ENCODE data around the gene TMF1.
A peak's percentile ranks its signal among the peaks of the same experiment; 100 is the strongest.

Gene TMF1

GRCh38 chr3:69051756-69052471 lies at the start of gene TMF1:
TSS of gene TMF1 (minus strand) at chr3:69052333. CDS start at chr3:69052086, 247 bp downstream.
- peak; percentile 99 for DNase-seq

GRCh38 chr3:69099576-69099975 lies 47.4 kb upstream of the TMF1 start:
- no peak for DNase-seq

DNA sequence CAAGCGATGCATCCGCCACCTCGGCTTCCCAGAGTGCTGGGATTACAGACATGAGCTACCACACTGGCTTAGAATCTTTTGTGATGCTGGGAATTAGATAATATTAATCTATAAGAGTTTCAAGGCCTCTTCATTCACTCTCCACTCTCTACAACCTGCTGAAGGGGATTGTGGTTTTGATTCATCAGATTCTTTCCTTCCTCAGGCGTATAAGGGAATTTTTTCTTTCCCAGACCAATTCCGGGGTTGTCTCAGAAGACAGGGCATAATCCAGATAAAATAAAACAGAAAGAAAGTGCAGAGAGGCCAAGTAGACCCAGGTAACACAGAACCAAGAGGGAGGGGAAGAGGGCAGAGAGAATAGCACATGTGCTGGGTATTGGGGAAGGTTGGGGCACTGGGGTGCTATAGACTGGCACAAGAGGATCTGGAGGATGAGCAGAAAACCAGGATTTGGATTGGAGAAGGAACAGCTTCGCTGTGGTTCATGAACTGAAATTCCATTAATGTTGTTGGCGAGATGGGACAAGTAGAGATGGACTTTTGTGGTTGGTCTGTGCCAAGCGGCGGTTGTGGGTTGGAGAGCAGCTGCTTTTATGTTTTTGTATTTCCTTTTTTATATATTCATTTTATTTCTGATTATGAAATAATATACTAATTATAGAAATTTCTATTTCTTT lies 45.4 kb upstream of the TMF1 start:
- DNase-seq = no peak

- DNase-seq = no peak
These were observed 44.2 kb upstream of the TMF1 start for GRCh38 chr3:69096299-69096698.

DNA sequence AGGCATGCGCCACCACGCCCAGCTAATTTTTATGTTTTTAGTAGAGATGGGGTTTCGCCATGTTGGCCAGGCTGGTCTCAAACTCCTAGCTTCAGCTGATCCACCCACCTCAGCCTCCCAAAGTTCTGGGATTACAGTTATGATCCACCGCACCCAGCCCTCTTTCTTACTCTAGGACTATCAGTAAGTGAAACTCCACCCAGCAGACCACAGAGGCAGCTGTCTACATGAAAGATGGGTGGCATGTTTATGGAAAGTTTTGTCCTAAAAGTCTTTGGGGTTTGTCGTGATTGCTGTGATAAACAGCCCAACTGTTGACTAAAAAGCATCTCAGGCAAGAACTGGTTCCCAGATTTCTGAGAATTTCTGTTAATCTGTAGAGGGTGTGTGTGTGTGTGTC lies 43.5 kb upstream of the TMF1 start:
- peak; percentile 57 for DNase-seq

DNA sequence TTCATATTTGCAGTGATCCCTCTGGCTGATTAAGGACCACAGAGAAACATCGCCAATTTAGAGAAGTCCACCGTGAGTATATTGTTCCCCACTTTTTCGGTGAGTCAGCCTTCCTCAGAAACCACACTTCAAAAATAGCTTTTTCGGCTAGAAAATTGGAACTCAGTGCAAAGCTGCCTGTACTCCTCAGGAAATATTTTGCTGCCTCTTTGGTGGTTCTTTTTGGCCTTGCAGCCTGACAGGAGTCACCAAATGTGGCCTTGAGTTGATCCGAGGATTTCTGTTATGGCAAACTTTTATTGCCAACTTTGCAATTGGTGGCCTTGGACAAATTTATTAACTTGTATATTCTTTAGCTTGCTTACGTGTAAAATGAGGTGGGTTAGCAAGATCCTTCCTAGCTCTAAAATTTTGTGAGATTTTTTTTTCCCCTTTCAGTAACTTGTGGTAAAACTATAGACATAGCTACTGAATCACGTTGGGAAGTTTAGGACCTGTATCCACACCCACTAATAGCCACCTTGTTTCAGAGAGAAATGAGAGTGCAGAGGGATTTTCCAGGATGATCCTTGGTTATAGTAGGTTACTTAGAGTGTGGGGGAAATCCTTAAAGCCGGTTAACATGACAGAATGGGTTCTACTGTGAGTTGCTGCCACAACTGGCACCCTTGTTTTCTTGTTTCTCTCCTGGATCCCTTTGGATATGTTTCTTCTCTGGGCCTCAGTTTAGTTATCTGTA lies 42.5 kb upstream of the TMF1 start:
- peak; percentile 84 for DNase-seq

GRCh38 chr3:69092030-69092516 lies 39.9 kb upstream of the TMF1 start:
- DNase-seq = peak; percentile 41

GRCh38 chr3:69091389-69092029 lies 39.4 kb upstream of the TMF1 start:
- DNase-seq = peak; percentile 52

GRCh38 chr3:69090021-69090420 lies 37.9 kb upstream of the TMF1 start:
- DNase-seq = no peak

DNA sequence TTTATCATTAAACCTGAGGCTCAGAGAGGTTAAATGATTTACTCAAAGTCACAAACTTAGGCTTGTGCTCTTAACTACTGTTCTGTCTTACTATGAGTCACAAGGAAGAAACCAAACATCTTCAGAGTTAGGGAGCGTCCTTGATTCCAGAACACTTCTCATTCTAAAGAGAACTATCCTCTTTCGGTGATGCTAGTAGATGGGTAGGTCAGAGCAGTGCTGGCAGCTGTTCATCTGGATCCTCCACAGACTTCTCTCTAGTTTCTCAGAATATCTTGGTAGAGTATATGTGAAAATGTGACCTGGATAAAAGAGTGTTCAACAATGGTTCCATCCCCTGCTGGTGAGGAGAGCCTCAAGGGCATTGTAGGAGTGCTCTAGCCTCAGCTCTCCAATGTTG lies 35.9 kb upstream of the TMF1 start:
- DNase-seq = no peak

DNA sequence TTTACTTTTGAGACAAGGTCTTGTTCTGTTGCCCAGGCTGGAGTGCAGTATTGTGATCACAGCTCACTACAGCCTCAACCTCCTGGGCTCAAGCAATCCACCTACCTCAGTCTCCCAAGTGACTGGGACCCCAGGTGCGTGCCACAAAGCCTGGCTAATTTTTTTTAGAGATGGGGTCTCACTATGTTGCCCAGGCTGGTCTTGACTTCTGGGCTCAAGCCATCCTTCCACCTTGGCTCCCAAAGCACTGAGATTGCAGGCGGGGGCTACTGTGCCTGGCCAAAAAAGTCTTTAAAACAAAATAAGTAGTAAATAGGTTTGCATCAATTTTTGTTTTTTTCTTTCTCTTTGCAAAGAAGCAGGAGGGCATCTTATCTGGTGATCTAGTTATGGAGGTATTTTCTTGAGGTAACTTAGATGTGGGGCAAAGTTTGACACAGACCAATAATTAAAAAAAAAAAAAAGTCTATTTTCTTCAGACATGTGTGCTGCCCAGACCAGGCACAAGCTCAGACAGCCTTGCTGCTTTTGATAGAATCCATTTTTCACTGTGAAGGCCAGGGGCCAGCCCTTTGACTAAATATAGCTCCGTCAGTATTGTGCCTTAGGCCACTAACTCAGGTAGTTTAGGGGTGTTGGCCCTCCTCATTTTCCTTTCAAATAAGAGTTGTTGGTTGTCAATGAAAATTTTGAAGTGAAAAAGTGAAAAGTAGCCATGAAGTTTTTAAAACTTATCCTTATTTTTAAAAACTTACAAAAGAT lies 35.1 kb upstream of the TMF1 start:
- no peak for DNase-seq

DNA sequence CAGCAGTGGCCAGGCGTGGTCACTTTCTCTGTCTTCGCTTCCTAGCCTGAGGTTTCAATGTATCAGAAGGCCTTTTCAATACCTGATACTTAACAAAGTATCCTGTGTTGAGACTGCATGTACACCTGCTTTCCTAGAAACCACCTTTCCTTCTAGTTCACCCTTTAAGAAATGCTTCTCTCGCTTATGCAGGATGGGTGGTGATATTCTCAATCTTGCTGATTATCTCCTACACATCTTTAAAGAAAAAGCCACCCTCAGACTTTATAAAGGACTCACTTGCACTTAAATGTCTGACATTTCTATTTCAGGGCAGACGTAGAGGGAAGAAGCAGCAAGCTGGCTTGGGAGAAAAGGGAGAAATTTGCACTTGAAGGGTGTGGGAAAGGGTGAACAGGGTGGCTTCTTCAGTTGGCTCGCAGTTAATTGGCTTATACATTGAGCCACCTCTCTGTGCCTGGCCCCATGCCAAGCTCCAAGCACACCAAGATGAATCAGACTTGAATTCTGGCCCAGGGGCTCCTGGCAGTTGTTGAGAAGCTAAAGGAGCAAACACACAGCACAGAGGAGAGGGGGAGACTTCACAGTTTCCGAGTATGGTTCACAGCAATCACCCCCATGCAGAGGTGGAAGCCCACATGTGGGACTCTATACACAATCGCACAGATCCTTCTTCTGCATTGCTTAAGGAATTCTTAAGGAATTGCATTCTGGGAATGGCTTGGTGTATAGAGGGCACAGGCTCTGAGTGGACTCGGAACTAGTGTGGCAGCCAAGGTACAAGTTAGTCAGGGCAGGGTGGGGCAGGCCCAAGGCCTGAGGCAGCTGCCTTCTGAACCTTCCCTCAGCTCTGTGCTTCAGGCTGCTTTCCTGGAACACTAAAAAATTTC lies 33.9 kb upstream of the TMF1 start:
- DNase-seq = peak; percentile 93

DNA sequence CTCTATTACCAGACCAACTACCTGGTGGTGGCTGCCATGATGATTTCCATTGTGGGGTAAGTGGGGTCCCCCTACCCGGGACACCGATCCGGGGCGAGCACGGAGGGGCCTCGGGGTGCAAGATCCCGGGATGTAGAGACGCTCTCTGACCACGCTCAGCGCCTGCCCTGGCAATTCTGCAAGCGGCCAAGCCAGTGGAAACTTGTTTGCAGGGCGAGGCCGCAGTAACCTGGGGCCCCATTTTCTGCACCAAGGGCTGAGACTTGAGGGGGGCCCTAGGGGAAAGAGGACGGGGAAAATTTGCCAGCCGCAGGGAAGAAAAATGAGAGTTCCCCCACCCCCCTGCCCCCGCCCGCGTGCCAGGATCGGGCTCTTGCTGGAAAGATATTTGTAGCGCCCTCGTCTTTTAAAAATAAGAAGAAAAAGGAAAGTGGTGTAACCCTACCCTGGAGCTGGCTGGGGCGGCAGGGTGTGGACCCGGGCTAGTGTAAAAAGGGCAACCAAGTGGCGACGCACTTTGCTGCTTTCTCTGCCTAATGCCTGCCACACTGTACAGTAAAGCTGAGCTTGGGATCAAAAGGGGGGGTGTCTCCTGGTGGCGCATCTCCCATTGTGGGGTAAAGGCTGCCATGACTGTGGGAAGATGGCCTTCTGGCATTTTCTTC lies 33.2 kb upstream of the TMF1 start:
- DNase-seq = peak; percentile 44

DNA sequence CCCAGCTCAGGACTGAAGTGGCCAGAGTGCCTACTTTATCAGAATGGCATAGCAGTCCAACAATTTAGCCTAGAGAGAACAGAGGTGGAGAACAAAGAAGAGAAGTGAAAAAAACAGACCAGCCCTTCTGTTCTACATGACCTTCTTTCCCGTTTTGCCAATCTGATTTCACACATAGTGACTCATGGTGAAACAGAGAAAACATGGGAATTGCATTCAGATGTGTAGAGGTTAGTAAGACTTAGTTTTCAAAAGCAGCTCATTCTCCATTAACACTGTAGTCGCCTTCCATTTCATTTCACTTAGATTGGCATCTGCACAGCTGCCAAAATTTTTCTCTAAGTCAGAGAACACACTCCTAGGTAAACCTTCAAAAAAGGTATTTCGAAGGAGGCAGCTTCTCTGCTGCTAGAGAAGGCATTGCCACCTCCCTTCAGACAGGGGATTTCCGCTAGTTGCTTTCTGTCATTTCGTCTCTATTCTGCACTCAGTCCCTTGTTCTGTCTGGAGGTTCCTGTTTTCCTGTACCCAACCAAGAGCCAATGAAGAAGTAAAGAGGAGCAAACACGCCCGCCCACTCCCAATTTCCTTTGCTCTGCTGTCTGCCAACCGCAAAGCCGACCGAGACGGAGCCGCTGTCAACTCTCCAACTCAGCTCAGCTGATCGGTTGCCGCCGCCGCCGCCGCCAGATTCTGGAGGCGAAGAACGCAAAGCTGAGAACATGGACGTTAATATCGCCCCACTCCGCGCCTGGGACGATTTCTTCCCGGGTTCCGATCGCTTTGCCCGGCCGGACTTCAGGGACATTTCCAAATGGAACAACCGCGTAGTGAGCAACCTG lies 32.4 kb upstream of the TMF1 start, which contains the start of gene ARL6IP5:
Gene ARL6IP5, plus strand, starts transcription at position 612 of the 842 bp plus-strand sequence. Its CDS starts 111 bp downstream, at position 723.
- DNase-seq = peak; percentile 96

DNA sequence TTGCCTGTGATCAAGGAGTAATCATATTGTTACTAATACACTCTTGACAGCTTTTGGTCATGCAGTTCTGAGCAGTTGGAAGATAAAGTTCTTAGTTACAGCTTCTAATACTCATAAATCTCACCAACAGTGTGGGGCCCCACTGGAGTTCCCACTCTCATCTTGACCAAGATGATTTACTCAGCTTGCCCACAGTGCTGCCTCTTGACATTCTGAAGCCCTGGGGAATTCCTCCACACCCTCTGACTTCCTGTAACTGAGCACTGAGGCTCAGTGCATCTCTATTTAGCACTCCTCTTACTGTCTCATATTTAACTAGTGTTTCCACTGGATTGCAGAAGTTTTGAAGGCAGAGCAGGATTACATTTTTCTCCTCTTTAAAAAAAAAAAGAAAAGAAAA lies 30.7 kb upstream of the TMF1 start:
- DNase-seq = peak; percentile 62

DNA sequence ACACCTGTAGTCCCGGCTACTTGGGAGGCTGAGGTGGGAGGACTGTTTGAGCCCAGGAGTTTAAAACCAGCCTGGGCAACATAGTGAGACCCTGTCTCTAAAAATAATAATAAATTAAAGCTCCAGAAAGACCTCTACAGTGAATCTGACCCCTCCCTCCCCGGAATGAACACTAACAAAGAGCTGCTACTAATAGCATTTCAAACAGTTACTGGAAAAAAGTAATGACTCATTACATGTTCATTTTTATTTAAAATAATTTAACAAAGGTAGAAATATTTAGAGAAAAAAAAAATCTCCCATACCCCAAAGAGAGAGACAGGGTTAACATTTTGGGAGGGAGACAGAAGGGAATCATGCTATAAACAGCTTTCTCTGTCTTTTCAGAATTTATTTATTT lies 30.2 kb upstream of the TMF1 start:
- DNase-seq = no peak

DNA sequence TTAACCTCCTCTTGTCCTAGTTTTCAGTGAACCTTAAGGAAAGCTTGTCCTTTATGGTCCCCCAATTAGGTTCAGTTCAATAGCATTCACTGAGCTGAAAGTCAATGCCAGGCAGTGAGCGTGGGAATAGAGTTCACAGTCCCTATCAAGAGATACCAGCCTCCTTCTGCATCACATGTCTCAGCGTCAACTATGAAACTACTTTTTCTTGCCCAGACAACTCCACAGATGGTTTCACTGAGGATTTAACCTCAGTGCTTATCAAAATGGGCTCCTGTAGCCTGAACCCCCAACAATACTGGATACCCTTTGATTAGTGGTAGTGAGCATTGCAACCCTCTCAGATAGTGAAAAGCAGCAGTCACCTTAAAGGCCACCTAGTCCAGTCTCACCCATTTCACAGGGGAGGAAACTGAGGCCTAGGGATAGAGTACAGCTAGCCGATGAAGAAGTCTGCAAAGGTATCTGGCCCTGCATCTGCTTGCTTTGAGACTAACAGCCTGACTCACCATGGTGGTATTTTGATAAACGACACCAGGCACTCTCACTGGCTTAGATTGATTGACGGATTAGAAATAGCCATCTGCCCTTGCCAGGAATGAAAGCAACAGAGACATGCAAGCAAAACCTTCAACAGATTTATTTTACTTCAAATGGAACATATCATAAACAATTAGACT lies 29.6 kb upstream of the TMF1 start:
- DNase-seq = no peak

DNA sequence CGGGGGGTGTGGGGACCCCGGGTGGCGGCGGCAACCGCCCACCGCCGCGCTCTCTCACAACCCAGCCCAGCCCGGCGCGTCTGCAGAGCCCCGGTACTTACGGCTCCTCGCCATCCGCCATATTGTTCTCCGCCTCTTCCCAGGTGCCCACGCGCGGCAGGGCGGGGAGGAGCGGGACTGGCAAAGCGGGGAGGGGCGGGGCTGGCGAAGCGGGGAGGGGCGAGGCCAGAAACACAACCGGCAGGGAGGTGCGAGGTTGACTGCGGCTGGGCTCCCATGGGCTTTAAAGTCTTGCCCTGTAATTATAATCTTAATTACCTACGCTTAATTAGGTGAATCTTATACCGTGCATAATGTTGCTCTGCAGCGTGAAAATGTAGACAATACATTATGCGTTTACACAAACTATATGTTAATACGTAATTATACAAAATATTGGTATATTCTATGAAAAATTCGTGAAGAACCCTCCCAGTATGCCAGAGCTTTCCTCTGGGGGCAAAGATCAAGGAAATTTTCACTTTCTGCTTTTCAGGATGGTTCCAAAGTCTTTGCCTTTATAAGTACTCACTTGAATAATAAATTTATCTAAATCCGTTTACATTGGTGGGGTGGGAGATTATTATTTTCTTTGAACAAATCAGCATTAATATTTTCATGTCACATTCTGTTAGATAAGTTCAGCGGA lies 28.2 kb upstream of the TMF1 start, which contains the start of gene UBA3:
Gene UBA3, minus strand, starts transcription at position 133 of the 688 bp plus-strand sequence. Its CDS starts 12 bp downstream, at position 121.
- DNase-seq = peak; percentile 93
